IPS-NIHi7 (cell line): ENCODE measurements around the gene IMPG2.
A peak's percentile ranks its signal among the peaks of the same experiment; 100 is the strongest.
"Not testable (repeated sequence)": the region's sequence is repeated elsewhere in the genome, so short reads cannot be mapped to it uniquely, and the experiment has no call there.

Experiments
- DNase-seq: peaks from one replicate; pipeline ENCODE4 v3.0.0; 2012; ENCODE audit warnings: mixed read lengths; ENCODE audit errors: extremely low spot score

Gene IMPG2

GRCh38 chr3:101320475-101320874, at the start of gene IMPG2:
Gene IMPG2 (minus strand): TSS chr3:101320575. CDS start chr3:101320372, 203 bp downstream.
- DNase-seq = no peak

GRCh38 chr3:101362406-101362805, 42.0 kb upstream of the IMPG2 start:
- DNase-seq = no peak

- DNase-seq = no peak
These were observed 31.5 kb upstream of the IMPG2 start for GRCh38 chr3:101351829-101352228.

- DNase-seq = no peak
These were observed 20.2 kb upstream of the IMPG2 start for GRCh38 chr3:101340591-101340990.

- no peak for DNase-seq
These were observed 13.5 kb upstream of the IMPG2 start for GRCh38 chr3:101333883-101334282.

- DNase-seq = no peak
These were observed 8.8 kb upstream of the IMPG2 start for GRCh38 chr3:101329016-101329673.

- DNase-seq = no peak
These were observed 5.2 kb upstream of the IMPG2 start for GRCh38 chr3:101325393-101326134.

GRCh38 chr3:101319531-101319930, 844 bp downstream of the IMPG2 start:
- no peak for DNase-seq

- DNase-seq = no peak
These were observed 7.8 kb downstream of the IMPG2 start for GRCh38 chr3:101312545-101312944.

- DNase-seq = no peak
These were observed 8.7 kb downstream of the IMPG2 start for GRCh38 chr3:101311676-101312075.

- no peak for DNase-seq
These were observed 9.4 kb downstream of the IMPG2 start for GRCh38 chr3:101310978-101311375.

- not testable (repeated sequence) for DNase-seq
These were observed 12.1 kb downstream of the IMPG2 start for GRCh38 chr3:101308147-101308772.

- no peak for DNase-seq
These were observed 16.5 kb downstream of the IMPG2 start for GRCh38 chr3:101303836-101304235.

GRCh38 chr3:101303089-101303731, 17.2 kb downstream of the IMPG2 start:
- no peak for DNase-seq

- peak; percentile 42 for DNase-seq
These were observed 20.3 kb downstream of the IMPG2 start for GRCh38 chr3:101300073-101300472.

GRCh38 chr3:101292027-101292426, 28.3 kb downstream of the IMPG2 start:
- DNase-seq = no peak

- no peak for DNase-seq
These were observed 32.1 kb downstream of the IMPG2 start for GRCh38 chr3:101288294-101288693.

- DNase-seq = no peak
These were observed 35.6 kb downstream of the IMPG2 start for GRCh38 chr3:101284757-101285156.

- DNase-seq = no peak
These were observed 38.8 kb downstream of the IMPG2 start for GRCh38 chr3:101281521-101282030.

GRCh38 chr3:101279765-101280385, 40.5 kb downstream of the IMPG2 start:
- DNase-seq = no peak

- DNase-seq = no peak
These were observed 41.2 kb downstream of the IMPG2 start for GRCh38 chr3:101279162-101279561.

GRCh38 chr3:101278727-101279126, 41.6 kb downstream of the IMPG2 start:
- DNase-seq = no peak
